IPS-18a (cell line): ENCODE results near the gene EVA1C.
"Not testable (repeated sequence)": the region's sequence is repeated elsewhere in the genome, so short reads cannot be mapped to it uniquely, and the experiment has no call there.

Experiments used
- H3K27ac ChIP-seq: one replicate; pipeline ENCODE4 v1.5.1; 2013; ENCODE audit warnings: low read length
- H3K27me3 ChIP-seq: one replicate; pipeline ENCODE4 v1.6.1; 2013; ENCODE audit warnings: mild to moderate bottlenecking, low read length; ENCODE audit not compliant: control insufficient read depth, insufficient read depth
- H3K36me3 ChIP-seq: one replicate; pipeline ENCODE4 v1.6.1; 2013; ENCODE audit warnings: low read depth, low read length; ENCODE audit not compliant: control insufficient read depth
- H3K4me1 ChIP-seq: one replicate; pipeline ENCODE4 v1.6.1; 2013; ENCODE audit warnings: low read depth, low read length; ENCODE audit not compliant: control insufficient read depth
- H3K4me3 ChIP-seq: one replicate; pipeline ENCODE4 v1.5.1; 2013; ENCODE audit warnings: low read length
- H3K9ac ChIP-seq: one replicate; pipeline ENCODE4 v1.6.1; 2013; ENCODE audit warnings: mild to moderate bottlenecking, low read length, moderate library complexity
- H3K9me3 ChIP-seq: one replicate; pipeline ENCODE4 v1.6.1; 2013; ENCODE audit warnings: low read depth, low read length; ENCODE audit not compliant: control insufficient read depth

The EVA1C gene

DNA sequence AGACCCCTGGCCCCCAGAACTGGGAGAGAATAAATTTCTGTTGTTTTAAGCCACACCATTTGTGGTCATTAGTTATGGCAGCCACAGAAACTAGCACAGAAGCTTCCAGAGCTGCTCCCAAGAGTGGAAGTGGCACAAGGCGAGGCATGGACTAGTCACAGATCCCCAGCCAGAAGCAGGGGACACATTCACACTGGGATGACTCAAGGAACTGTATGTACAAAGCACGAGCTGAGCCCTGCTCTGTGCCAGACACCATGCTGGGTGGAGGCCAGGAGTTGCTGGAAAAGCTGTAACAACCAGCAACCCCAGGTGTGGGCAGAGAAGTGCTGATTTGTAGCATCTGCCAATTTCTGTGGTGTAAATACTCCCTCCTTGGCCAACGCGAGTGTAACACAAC, 117.2 kb downstream of the EVA1C start:
- no peak overlapping the region for H3K4me3 ChIP-seq

DNA sequence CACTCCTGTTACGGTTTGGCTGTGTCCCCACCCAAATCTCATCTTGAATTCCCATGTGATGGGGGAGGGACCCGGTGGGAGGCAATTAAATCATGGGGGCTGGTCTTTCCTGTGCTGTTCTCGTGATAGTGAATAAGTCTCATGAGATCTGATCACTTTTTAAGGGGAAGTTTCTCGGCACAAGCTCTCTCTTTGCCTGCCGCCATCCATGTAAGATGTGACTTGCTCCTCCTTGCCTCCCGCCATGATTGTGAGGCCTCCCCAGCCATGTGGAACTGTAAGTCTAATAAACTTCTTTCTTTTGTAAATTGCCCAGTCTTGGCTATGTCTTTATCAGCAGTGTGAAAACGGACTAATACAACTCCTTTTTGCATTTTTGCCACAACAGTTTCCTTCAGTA, 118.3 kb downstream of the EVA1C start:
- H3K9ac ChIP-seq, H3K27me3 ChIP-seq, H3K4me3 ChIP-seq, H3K36me3 ChIP-seq, H3K4me1 ChIP-seq, H3K9me3 ChIP-seq, H3K27ac ChIP-seq: not testable (repeated sequence)

More for the DNA sequence above, 117.2 kb downstream of the EVA1C start:
- Histone ChIP-seq H3K27me3 (no peaks in the 10 kb centered on the region), H3K36me3 (no peaks in the 10 kb centered on the region), H3K27ac (no peak overlapping the region), H3K9me3 (no peaks in the 10 kb centered on the region), H3K9ac (no peak overlapping the region), H3K4me1 (no peaks in the 10 kb centered on the region)

- not testable (repeated sequence) for H3K9ac ChIP-seq, H3K36me3 ChIP-seq
Observed at GRCh38 chr21:32531561-32531960, 119.1 kb downstream of the EVA1C start.

GRCh38 chr21:32532636-32533035, 120.1 kb downstream of the EVA1C start:
- H3K36me3 ChIP-seq, result no peaks in the 10 kb centered on the region
- no peaks in the 10 kb centered on the region for H3K27me3 ChIP-seq
- no peak overlapping the region for H3K4me3 ChIP-seq
- no peak overlapping the region for H3K9ac ChIP-seq
- no peak overlapping the region for H3K27ac ChIP-seq
- H3K4me1 ChIP-seq, result no peaks in the 10 kb centered on the region
- no peaks in the 10 kb centered on the region for H3K9me3 ChIP-seq

More at GRCh38 chr21:32531561-32531960, 119.1 kb downstream of the EVA1C start:
- H3K27me3 ChIP-seq, H3K4me1 ChIP-seq, H3K4me3 ChIP-seq, H3K27ac ChIP-seq, H3K9me3 ChIP-seq: not testable (repeated sequence)

DNA sequence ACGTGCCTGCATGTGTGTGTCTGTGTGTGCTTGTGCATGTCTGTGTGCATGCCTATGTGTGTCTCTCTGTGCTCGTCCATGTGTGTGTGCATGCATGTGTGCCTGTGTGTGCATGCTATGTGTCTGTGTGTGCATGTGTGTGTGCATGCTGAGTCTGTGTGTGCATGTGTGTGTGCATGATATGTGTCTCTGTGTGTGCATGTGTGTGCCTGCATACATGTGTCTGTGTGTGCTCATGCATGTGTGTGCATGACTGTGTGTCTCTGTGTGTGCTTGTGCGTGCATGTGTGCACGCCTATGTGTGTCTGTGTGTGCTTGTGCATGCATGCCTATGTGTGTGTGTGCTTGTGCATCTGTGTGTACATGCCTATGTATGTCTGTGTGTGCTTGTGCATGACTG, 120.5 kb downstream of the EVA1C start:
- no peak overlapping the region for H3K9ac ChIP-seq
- H3K27ac ChIP-seq, result no peak overlapping the region
- no peaks in the 10 kb centered on the region for H3K9me3 ChIP-seq
- no peaks in the 10 kb centered on the region for H3K4me1 ChIP-seq
- no peaks in the 10 kb centered on the region for H3K36me3 ChIP-seq
- H3K27me3 ChIP-seq, result no peaks in the 10 kb centered on the region
- H3K4me3 ChIP-seq, result no peak overlapping the region

GRCh38 chr21:32533611-32534010, 121.1 kb downstream of the EVA1C start:
- Histone ChIP-seq H3K27ac (no peak overlapping the region), H3K4me1 (peaks cover 2% of the 10 kb centered on the region), H3K27me3 (no peaks in the 10 kb centered on the region), H3K4me3 (no peak overlapping the region), H3K9me3 (no peaks in the 10 kb centered on the region), H3K9ac (no peak overlapping the region), H3K36me3 (no peaks in the 10 kb centered on the region)

DNA sequence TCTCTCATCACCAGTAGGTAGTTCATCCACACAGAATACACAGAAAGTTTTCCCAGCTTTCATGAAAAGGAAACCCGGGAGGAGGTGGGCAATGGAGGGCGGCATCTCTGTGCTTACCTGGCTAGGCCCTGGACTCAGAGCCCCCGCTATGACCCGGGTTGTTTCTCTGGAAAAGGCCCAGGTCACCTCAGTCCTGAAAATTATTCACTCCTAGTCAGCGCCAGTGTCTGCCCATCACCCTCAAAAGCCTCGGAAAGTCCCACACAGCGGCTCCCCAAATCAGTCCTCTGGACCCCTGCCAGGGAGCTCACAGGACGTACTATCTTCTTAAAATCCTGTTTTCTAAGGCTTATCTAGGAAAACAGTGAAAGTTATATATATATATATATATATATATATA, 121.6 kb downstream of the EVA1C start:
- Histone ChIP-seq H3K9me3 (no peaks in the 10 kb centered on the region), H3K27ac (no peak overlapping the region), H3K4me1 (peaks cover 6% of the 10 kb centered on the region), H3K9ac (no peak overlapping the region), H3K4me3 (no peak overlapping the region), H3K36me3 (no peaks in the 10 kb centered on the region), H3K27me3 (no peaks in the 10 kb centered on the region)

DNA sequence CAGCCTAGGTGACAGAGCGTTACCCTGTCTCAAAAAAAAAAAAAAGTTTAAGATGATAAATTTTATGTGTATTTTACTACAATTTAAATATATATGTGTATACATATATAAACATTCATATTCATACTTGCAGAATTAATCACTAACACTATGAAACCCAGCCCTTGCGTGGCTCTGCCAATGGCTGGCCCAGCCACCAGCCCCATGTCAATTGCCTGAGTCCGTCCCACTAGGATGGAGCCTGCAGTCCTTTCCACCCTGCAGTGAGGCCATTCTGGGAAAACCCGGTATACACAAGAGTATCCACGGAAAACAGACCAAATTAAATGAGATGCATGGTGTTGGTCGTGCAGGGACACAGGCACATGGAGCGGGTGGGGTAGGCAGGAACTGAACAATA, 123.1 kb downstream of the EVA1C start:
- Histone ChIP-seq H3K9me3 (no peaks in the 10 kb centered on the region), H3K4me1 (peaks cover 6% of the 10 kb centered on the region), H3K36me3 (no peaks in the 10 kb centered on the region), H3K4me3 (no peak overlapping the region), H3K9ac (no peak overlapping the region), H3K27ac (no peak overlapping the region), H3K27me3 (no peaks in the 10 kb centered on the region)

DNA sequence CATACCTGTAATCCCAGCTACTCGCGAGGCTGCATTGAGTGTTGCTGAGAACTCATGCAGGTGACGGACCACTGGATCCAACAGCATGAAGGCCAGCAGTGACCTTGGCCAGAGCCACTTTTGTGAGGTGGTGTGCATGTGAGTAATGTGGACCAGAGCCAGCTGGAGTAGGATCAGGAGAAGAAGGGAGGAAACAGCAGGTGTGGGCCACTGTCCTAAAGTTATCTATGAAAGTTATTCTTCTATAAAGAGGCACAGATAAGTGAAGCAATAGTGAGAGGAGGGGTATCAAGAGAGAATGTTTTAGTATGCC, 125.0 kb downstream of the EVA1C start:
- H3K36me3 ChIP-seq, result no peaks in the 10 kb centered on the region
- H3K4me3 ChIP-seq, result no peak overlapping the region
- H3K27me3 ChIP-seq, result no peaks in the 10 kb centered on the region
- H3K9me3 ChIP-seq, result no peaks in the 10 kb centered on the region
- no peak overlapping the region for H3K27ac ChIP-seq
- H3K9ac ChIP-seq, result no peak overlapping the region
- peaks cover 6% of the 10 kb centered on the region for H3K4me1 ChIP-seq

DNA sequence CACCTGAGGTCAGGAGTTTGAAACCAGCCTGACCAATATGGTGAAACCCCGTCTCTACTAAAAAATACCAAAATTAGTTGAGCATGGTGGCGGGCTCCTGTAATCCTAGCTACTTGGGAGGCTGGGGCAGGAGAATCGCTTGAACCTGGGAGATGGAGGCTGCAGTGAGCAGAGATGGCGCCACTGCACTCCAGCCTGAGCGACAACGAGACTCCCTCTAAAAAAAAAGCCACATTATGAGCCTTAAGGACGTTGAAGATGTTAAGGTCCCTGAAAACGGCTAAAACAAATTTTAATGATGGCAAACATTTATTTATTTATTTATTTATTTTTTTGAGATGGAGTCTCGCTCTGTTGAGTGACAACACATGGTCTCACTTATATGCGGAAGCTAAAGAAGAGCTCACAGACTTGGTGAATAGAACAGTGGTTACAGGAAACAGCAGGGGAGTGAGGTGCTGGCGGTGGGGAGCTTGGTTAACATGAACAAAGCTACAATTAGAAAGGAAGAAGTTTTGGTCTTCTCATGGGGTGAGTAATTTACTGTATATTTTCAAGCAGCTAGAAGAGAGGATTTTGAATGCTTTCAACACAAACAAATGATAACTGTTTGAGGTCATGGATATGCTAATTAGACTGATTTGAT, 125.8 kb downstream of the EVA1C start:
- no peak overlapping the region for H3K4me3 ChIP-seq
- H3K27me3 ChIP-seq, result no peaks in the 10 kb centered on the region
- H3K27ac ChIP-seq, result no peak overlapping the region
- H3K9me3 ChIP-seq, result no peaks in the 10 kb centered on the region
- H3K9ac ChIP-seq, result no peak overlapping the region
- no peaks in the 10 kb centered on the region for H3K36me3 ChIP-seq
- H3K4me1 ChIP-seq, result peaks cover 6% of the 10 kb centered on the region

GRCh38 chr21:32539378-32539777, 126.9 kb downstream of the EVA1C start:
- Histone ChIP-seq H3K9ac (no peak overlapping the region), H3K9me3 (no peaks in the 10 kb centered on the region), H3K27ac (no peak overlapping the region), H3K4me1 (peaks cover 6% of the 10 kb centered on the region), H3K27me3 (no peaks in the 10 kb centered on the region), H3K36me3 (no peaks in the 10 kb centered on the region), H3K4me3 (no peak overlapping the region)

DNA sequence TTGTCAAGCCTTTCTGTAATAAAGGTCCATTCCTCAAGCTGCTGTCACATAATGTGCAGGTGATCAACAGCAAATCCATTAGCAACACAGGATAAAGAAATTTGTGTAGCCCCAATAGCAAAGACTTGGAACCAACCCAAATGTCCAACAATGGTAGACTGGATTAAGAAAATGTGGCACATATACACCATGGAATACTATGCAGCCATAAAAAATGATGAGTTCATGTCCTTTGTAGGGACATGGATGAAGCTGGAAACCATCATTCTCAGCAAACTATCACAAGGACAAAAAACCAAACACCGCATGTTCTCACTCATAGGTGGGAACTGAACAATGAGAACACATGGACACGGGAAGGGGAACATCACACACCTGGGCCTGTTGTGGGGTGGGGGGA, 130.6 kb downstream of the EVA1C start:
- not testable (repeated sequence) for H3K4me1 ChIP-seq, H3K9me3 ChIP-seq, H3K9ac ChIP-seq, H3K36me3 ChIP-seq, H3K4me3 ChIP-seq, H3K27me3 ChIP-seq, H3K27ac ChIP-seq
